Panc1 (cell line): ENCODE measurements around the gene FAM13A. TPM values are rescaled to one million over a fixed set of nuclear protein-coding genes. Genes with fewer than 3 reads are reported as not detected.

Experiments used
- ATAC-seq: fragments of 200-7000 bp; cut with Tn5 transposase; 2 replicates; pipeline ENCODE4 v1.9.1; 2020; ENCODE audit warnings: mild to moderate bottlenecking, moderate library complexity
- BruUV-seq: library from RNA; stranded (reverse); fragments of 400-500 nt; replicated peaks from 2 replicates; lab custom pipeline; 2021; lab: Mats Ljungman, UMichigan
- CTCF ChIA-PET: fragments of 300-600 bp; sonication (Branson Sonifier 250); formaldehyde crosslinking; loops from one replicate; lab custom pipeline; 2022; ENCODE audit warnings: antibody characterized with exemption; lab: Charles Lee
- POLR2A ChIA-PET: fragments of 300-600 bp; sonication (Branson Sonifier 250); formaldehyde crosslinking; loops from one replicate; lab custom pipeline; 2022; ENCODE audit warnings: antibody characterized with exemption; lab: Charles Lee
- DNase-seq: peaks from one replicate; pipeline ENCODE4 v3.0.0-alpha.2; 2010; ENCODE audit warnings: low read depth, low spot score
- H3K27ac ChIP-seq: 2 replicates; pipeline ENCODE4 v1.5.1; 2011; ENCODE audit warnings: mild to moderate bottlenecking, low read length, inconsistent platforms
- H3K27me3 ChIP-seq: fragments of 200-500 bp; sonication (Bioruptor generic); 2 replicates; pipeline ENCODE4 v1.6.0; 2014; ENCODE audit warnings: low read length, inconsistent platforms; ENCODE audit not compliant: control insufficient read depth, insufficient read depth
- H3K36me3 ChIP-seq: fragments of 200-500 bp; sonication (Bioruptor generic); 2 replicates; pipeline ENCODE4 v1.5.1; 2014; ENCODE audit warnings: inconsistent platforms, mild to moderate bottlenecking, low read length, moderate library complexity; ENCODE audit not compliant: control insufficient read depth, insufficient read depth
- H3K4me1 ChIP-seq: 2 replicates; pipeline ENCODE4 v1.5.1; 2011; ENCODE audit warnings: inconsistent platforms, mild to moderate bottlenecking, low read length, moderate library complexity; ENCODE audit not compliant: control insufficient read depth, insufficient read depth
- H3K4me3 ChIP-seq, 2 experiments: 2 replicates each; pipeline ENCODE4 v1.5.1; 2011 to 2012; ENCODE audit warnings: low read depth in 2 of 2, low read length in 2 of 2, mild to moderate bottlenecking in 2 of 2, inconsistent platforms in 1 of 2, moderate library complexity in 1 of 2
- H3K9me3 ChIP-seq: fragments of 200-500 bp; sonication (Bioruptor generic); 2 replicates; pipeline ENCODE4 v1.5.1; 2014; ENCODE audit warnings: low read depth, mild to moderate bottlenecking, inconsistent platforms, low read length, moderate library complexity; ENCODE audit not compliant: control insufficient read depth, insufficient read depth
- CTCF ChIP-seq: fragments of 450-650 bp; IDR thresholded peaks from 2 replicates; pipeline ENCODE4 v1.5.1; 2017; ENCODE audit warnings: mild to moderate bottlenecking
- POLR2AphosphoS5 ChIP-seq: IDR thresholded peaks from 2 replicates; pipeline ENCODE4 v1.6.1; 2012; ENCODE audit warnings: mild to moderate bottlenecking, low read depth, low read length, moderate library complexity
- REST ChIP-seq, 2 experiments: IDR thresholded peaks; 2 replicates each; pipeline ENCODE4 v1.6.1; 2011 to 2012; ENCODE audit warnings: low read depth in 2 of 2, control low read depth in 1 of 2, low read length in 1 of 2, mild to moderate bottlenecking in 1 of 2, moderate library complexity in 1 of 2; ENCODE audit not compliant: insufficient read depth in 1 of 2
- SIN3A ChIP-seq: IDR thresholded peaks from 2 replicates; pipeline ENCODE4 v1.6.1; 2012; ENCODE audit warnings: low read depth, mild to moderate bottlenecking, low read length, moderate library complexity, borderline replicate concordance; ENCODE audit not compliant: insufficient read depth
- TCF7L2 ChIP-seq: IDR thresholded peaks from 2 replicates; pipeline ENCODE4 v1.6.1; 2011; ENCODE audit warnings: mild to moderate bottlenecking, low read depth, low read length, inconsistent platforms
- in situ Hi-C: cut with HindIII; loops from 2 replicates; pipeline ENCODE4 v1.10.0; 2016; ENCODE audit warnings: low sequenced_read_pairs, low pct_unique_long_range_greater_than_20kb
- intact Hi-C: fragments of 100-400 bp; cut with micrococcal nuclease; formaldehyde crosslinking; loops from one replicate; pipeline ENCODE4 v1.10.0; 2022; ENCODE audit not compliant: unreplicated experiment
- total RNA-seq: library from RNA; stranded (reverse); gene quantifications from one replicate; pipeline ENCODE4 v1.2.1, GENCODE V29; 2021; ENCODE audit not compliant: unreplicated experiment

FAM13A gene
- total RNA-seq, 1 experiment from 2014 or later = 5.8 TPM

GRCh38 chr4:88962396-88962795 is 94.6 kb downstream of the FAM13A start:
- Histone ChIP-seq H3K4me3 (no peak overlapping the region), H3K9me3 (no peaks in the 10 kb centered on the region), H3K36me3 (no peaks in the 10 kb centered on the region), H3K4me1 (no peaks in the 10 kb centered on the region), H3K27ac (no peak overlapping the region), H3K27me3 (no peaks in the 10 kb centered on the region)
- in situ Hi-C loops (no loop called here), intact Hi-C loops (no loop called here)
- ATAC-seq = no peak
- CTCF ChIA-PET = no interaction called here
- DNase-seq = no peak
- no peak for TF ChIP-seq POLR2AphosphoS5
- no peak for TF ChIP-seq TCF7L2
- no peak for TF ChIP-seq SIN3A
- TF ChIP-seq CTCF = no peak
- no peak for TF ChIP-seq REST (IDR thresholded peaks at IDR 0.05; ENCODE audit: insufficient read depth in 1 of 2, low read depth in 2 of 2, low read length in 1 of 2)
- POLR2A ChIA-PET = no interaction called here
- BruUV-seq = no TSS peak

GRCh38 chr4:88960576-88960975 is 96.4 kb downstream of the FAM13A start:
- no peak for TF ChIP-seq REST (IDR thresholded peaks at IDR 0.05; ENCODE audit: insufficient read depth in 1 of 2, low read depth in 2 of 2, low read length in 1 of 2)
- TF ChIP-seq SIN3A = no peak
- TF ChIP-seq TCF7L2 = no peak
- TF ChIP-seq CTCF = no peak
- no peak for TF ChIP-seq POLR2AphosphoS5
- Histone ChIP-seq H3K27ac (no peak overlapping the region), H3K4me3 (no peak overlapping the region), H3K27me3 (no peaks in the 10 kb centered on the region), H3K9me3 (no peaks in the 10 kb centered on the region), H3K4me1 (no peaks in the 10 kb centered on the region), H3K36me3 (no peaks in the 10 kb centered on the region)
- BruUV-seq = no TSS peak
- CTCF ChIA-PET = no interaction called here
- intact Hi-C loops (no loop called here), in situ Hi-C loops (no loop called here)
- no peak for ATAC-seq
- DNase-seq = no peak
- POLR2A ChIA-PET = no interaction called here
